ENCODE results near the gene ARHGAP26.

DNA sequence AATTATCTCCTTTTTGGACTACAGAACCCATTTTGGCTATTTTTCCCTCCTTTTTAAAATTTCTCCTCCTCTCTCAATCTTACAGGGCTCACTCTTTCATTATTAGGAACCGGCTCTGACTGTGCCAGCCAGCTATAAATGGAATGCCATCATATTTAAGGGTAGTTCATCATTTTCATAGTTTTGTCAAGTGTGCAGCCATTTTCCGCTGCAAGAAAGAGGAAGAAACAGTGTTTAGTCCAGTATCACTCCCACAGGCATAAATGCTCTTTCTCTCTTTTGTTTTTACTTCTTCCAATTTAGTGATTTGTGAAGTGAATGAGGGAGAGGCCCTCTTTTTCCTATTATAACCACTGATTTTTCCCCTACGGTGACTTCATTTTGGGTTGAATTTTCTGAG lies 343.3 kb downstream of the ARHGAP26 start:
- TF ChIP-seq, protein P1, sequence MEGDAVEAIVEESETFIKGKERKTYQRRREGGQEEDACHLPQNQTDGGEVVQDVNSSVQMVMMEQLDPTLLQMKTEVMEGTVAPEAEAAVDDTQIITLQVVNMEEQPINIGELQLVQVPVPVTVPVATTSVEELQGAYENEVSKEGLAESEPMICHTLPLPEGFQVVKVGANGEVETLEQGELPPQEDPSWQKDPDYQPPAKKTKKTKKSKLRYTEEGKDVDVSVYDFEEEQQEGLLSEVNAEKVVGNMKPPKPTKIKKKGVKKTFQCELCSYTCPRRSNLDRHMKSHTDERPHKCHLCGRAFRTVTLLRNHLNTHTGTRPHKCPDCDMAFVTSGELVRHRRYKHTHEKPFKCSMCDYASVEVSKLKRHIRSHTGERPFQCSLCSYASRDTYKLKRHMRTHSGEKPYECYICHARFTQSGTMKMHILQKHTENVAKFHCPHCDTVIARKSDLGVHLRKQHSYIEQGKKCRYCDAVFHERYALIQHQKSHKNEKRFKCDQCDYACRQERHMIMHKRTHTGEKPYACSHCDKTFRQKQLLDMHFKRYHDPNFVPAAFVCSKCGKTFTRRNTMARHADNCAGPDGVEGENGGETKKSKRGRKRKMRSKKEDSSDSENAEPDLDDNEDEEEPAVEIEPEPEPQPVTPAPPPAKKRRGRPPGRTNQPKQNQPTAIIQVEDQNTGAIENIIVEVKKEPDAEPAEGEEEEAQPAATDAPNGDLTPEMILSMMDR (IDR thresholded peaks at IDR 0.05; ENCODE audit: low read length) = no peak
- no peak for TF ChIP-seq EZH2 (IDR thresholded peaks at IDR 0.05; ENCODE audit: borderline replicate concordance, low read length)
